Mesenchymal stem cell (in vitro differentiated cells and primary cell): ENCODE data around the gene R3HDM1.
A peak's percentile ranks its signal among the peaks of the same experiment; 100 is the strongest.
"Not testable (repeated sequence)": the region's sequence is repeated elsewhere in the genome, so short reads cannot be mapped to it uniquely, and the experiment has no call there.

ENCODE experiments used
- DNase-seq: peaks from one replicate; pipeline ENCODE4 v3.0.0-alpha.2; 2013
- H2AFZ ChIP-seq: one replicate; pipeline ENCODE4 v1.6.1; 2013; ENCODE audit warnings: low read depth, mild to moderate bottlenecking, control low read depth, inconsistent platforms, low read length, moderate library complexity
- H2AK5ac ChIP-seq: 2 replicates; pipeline ENCODE4 v1.6.1; 2013; ENCODE audit warnings: low read length, moderate library complexity, mild to moderate bottlenecking, inconsistent platforms; ENCODE audit not compliant: severe bottlenecking
- H2BK120ac ChIP-seq: one replicate; pipeline ENCODE4 v1.6.1; 2013; ENCODE audit warnings: low read depth, mild to moderate bottlenecking, inconsistent platforms, low read length, moderate library complexity
- H2BK12ac ChIP-seq, 2 experiments: one replicate each; pipeline ENCODE4 v1.6.1; 2013; ENCODE audit warnings: inconsistent platforms in 2 of 2, low read length in 2 of 2, mild to moderate bottlenecking in 2 of 2, moderate library complexity in 2 of 2, control low read depth in 1 of 2
- H2BK15ac ChIP-seq: one replicate; pipeline ENCODE4 v1.6.1; 2013; ENCODE audit warnings: mild to moderate bottlenecking, low read depth, inconsistent platforms; ENCODE audit not compliant: poor library complexity, severe bottlenecking
- H2BK5ac ChIP-seq: 2 replicates; pipeline ENCODE4 v1.6.1; 2013; ENCODE audit warnings: low read depth, mild to moderate bottlenecking, low read length, control low read depth, inconsistent platforms; ENCODE audit not compliant: poor library complexity, severe bottlenecking
- H3K14ac ChIP-seq, 2 experiments: one replicate each; pipeline ENCODE4 v1.6.1; 2013; ENCODE audit warnings: inconsistent platforms in 2 of 2, low read length in 2 of 2, control low read depth in 1 of 2, mild to moderate bottlenecking in 1 of 2, moderate library complexity in 1 of 2
- H3K18ac ChIP-seq, 2 experiments: one replicate each; pipeline ENCODE4 v1.6.1; 2013; ENCODE audit warnings: inconsistent platforms in 2 of 2, low read length in 2 of 2, control low read depth in 1 of 2, low read depth in 1 of 2, mild to moderate bottlenecking in 1 of 2
- H3K23ac ChIP-seq, 2 experiments: one replicate each; pipeline ENCODE4 v1.6.1; 2013; ENCODE audit warnings: inconsistent platforms in 2 of 2, low read length in 2 of 2, mild to moderate bottlenecking in 2 of 2, moderate library complexity in 2 of 2, control low read depth in 1 of 2
- H3K27ac ChIP-seq: 2 replicates; pipeline ENCODE4 v1.5.1; 2013; ENCODE audit warnings: mild to moderate bottlenecking, moderate library complexity, low read length, control low read depth, inconsistent platforms; ENCODE audit not compliant: poor library complexity, severe bottlenecking
- H3K27me3 ChIP-seq, 2 experiments: 2 replicates each; pipeline versions ENCODE4 v1.6.1 to v1.7.0; 2013; ENCODE audit warnings: low read length in 2 of 2, mild to moderate bottlenecking in 2 of 2, moderate library complexity in 2 of 2, control low read depth in 1 of 2, inconsistent platforms in 1 of 2; ENCODE audit not compliant: control insufficient read depth in 1 of 2, insufficient read depth in 1 of 2
- H3K36me3 ChIP-seq, 2 experiments: 2 replicates each; pipeline versions ENCODE4 v1.6.1 to v1.7.0; 2013; ENCODE audit warnings: low read length in 2 of 2, control low read depth in 1 of 2, inconsistent platforms in 1 of 2, low read depth in 1 of 2, mild to moderate bottlenecking in 1 of 2; ENCODE audit not compliant: insufficient read depth in 2 of 2, control insufficient read depth in 1 of 2
- H3K4ac ChIP-seq, 2 experiments: one replicate each; pipeline ENCODE4 v1.6.1; 2013; ENCODE audit warnings: inconsistent platforms in 2 of 2, low read length in 2 of 2, mild to moderate bottlenecking in 2 of 2, moderate library complexity in 2 of 2, control low read depth in 1 of 2, low read depth in 1 of 2
- H3K4me1 ChIP-seq: 2 replicates; pipeline ENCODE4 v1.6.1; 2013; ENCODE audit warnings: low read depth, low read length, control low read depth; ENCODE audit not compliant: control insufficient read depth, insufficient read depth
- H3K4me2 ChIP-seq: 2 replicates; pipeline ENCODE4 v1.6.1; 2013; ENCODE audit warnings: low read length, mild to moderate bottlenecking, inconsistent platforms; ENCODE audit not compliant: poor library complexity, severe bottlenecking
- H3K4me3 ChIP-seq, 2 experiments: 2 replicates each; pipeline versions ENCODE4 v1.5.1 to v1.7.0; 2013; ENCODE audit warnings: low read length in 2 of 2, mild to moderate bottlenecking in 2 of 2, control low read depth in 1 of 2, low read depth in 1 of 2; ENCODE audit not compliant: insufficient read depth in 1 of 2
- H3K79me1 ChIP-seq: replicated peaks from 2 replicates; pipeline ENCODE4 v1.6.1; 2013; ENCODE audit warnings: mild to moderate bottlenecking, control low read depth, low read length, inconsistent platforms; ENCODE audit not compliant: poor library complexity, severe bottlenecking
- H3K9ac ChIP-seq: 2 replicates; pipeline ENCODE4 v1.7.0; 2013; ENCODE audit warnings: mild to moderate bottlenecking, low read length, moderate library complexity
- H3K9me3 ChIP-seq: 2 replicates; pipeline ENCODE4 v1.7.0; 2013; ENCODE audit warnings: mild to moderate bottlenecking, low read length; ENCODE audit not compliant: control insufficient read depth
- H4K8ac ChIP-seq: one replicate; pipeline ENCODE4 v1.6.1; 2013; ENCODE audit warnings: inconsistent platforms, mild to moderate bottlenecking, low read length, moderate library complexity
- H4K91ac ChIP-seq: one replicate; pipeline ENCODE4 v1.6.1; 2013; ENCODE audit warnings: mild to moderate bottlenecking, low read length, inconsistent platforms
- WGBS: methylation state at CpG from one replicate; pipeline ENCODE4 v1.1.7; 2013; ENCODE audit warnings: mixed read lengths; 5-methylcytosine and 5-hydroxymethylcytosine counted together

Gene R3HDM1

GRCh38 chr2:135715086-135715485 is 183.8 kb downstream of the R3HDM1 start:
- H2BK120ac ChIP-seq, H3K4ac ChIP-seq, H3K27ac ChIP-seq, H3K18ac ChIP-seq, H3K79me1 ChIP-seq, H3K27me3 ChIP-seq, DNase-seq, H2BK15ac ChIP-seq, H3K9me3 ChIP-seq, H2AFZ ChIP-seq, H3K4me1 ChIP-seq, H4K91ac ChIP-seq, H2AK5ac ChIP-seq, H3K23ac ChIP-seq, H3K9ac ChIP-seq, H4K8ac ChIP-seq, H3K14ac ChIP-seq, H2BK5ac ChIP-seq, H3K4me2 ChIP-seq, H3K4me3 ChIP-seq, H2BK12ac ChIP-seq: not testable (repeated sequence)
- H3K36me3 ChIP-seq = peaks cover 16 to 25% of the 10 kb centered on the region in 2 experiments
- WGBS = 96% methylated on average over 7 of the region's 9 CpGs

GRCh38 chr2:135728064-135728743 is 196.9 kb downstream of the R3HDM1 start:
- H2BK12ac ChIP-seq = no peak overlapping the region
- no peak overlapping the region for H3K27ac ChIP-seq
- no peak overlapping the region for H2BK15ac ChIP-seq
- H3K14ac ChIP-seq = peak overlapping the region in 1 of 2 experiments; percentile 55
- WGBS = 100% methylated on average over 2 of the region's 2 CpGs
- H3K4me2 ChIP-seq = no peak overlapping the region
- H3K79me1 ChIP-seq = no peaks in the 10 kb centered on the region
- H3K36me3 ChIP-seq = peaks cover 6 to 9% of the 10 kb centered on the region in 2 experiments
- no peak overlapping the region for H4K8ac ChIP-seq
- H3K18ac ChIP-seq = no peak overlapping the region
- H3K4me1 ChIP-seq = no peaks in the 10 kb centered on the region
- H3K9ac ChIP-seq = no peak overlapping the region
- no peak overlapping the region for H3K4ac ChIP-seq
- no peaks in the 10 kb centered on the region for H3K9me3 ChIP-seq
- H4K91ac ChIP-seq = no peak overlapping the region
- H2BK5ac ChIP-seq = no peak overlapping the region
- H2AK5ac ChIP-seq = no peak overlapping the region
- H3K4me3 ChIP-seq = no peak overlapping the region
- no peak overlapping the region for H2BK120ac ChIP-seq
- H3K23ac ChIP-seq = no peak overlapping the region
- no peak for DNase-seq
- no peaks in the 10 kb centered on the region for H3K27me3 ChIP-seq
- H2AFZ ChIP-seq = no peak overlapping the region

GRCh38 chr2:135732561-135732960 is 201.3 kb downstream of the R3HDM1 start:
- H3K18ac ChIP-seq = no peak overlapping the region
- 97% methylated on average over 5 of the region's 5 CpGs for WGBS
- H2AFZ ChIP-seq = no peak overlapping the region
- no peaks in the 10 kb centered on the region for H3K79me1 ChIP-seq
- H3K9me3 ChIP-seq = no peaks in the 10 kb centered on the region
- H3K4me3 ChIP-seq = no peak overlapping the region
- no peak overlapping the region for H4K8ac ChIP-seq
- no peak overlapping the region for H3K4me2 ChIP-seq
- H3K4ac ChIP-seq = no peak overlapping the region
- H3K9ac ChIP-seq = no peak overlapping the region
- no peaks in the 10 kb centered on the region for H3K27me3 ChIP-seq
- H3K27ac ChIP-seq = no peak overlapping the region
- no peak overlapping the region for H3K23ac ChIP-seq
- no peak for DNase-seq
- H2BK120ac ChIP-seq = no peak overlapping the region
- H3K36me3 ChIP-seq = no peaks in the 10 kb centered on the region
- no peak overlapping the region for H2AK5ac ChIP-seq
- no peak overlapping the region for H4K91ac ChIP-seq
- H3K4me1 ChIP-seq = no peaks in the 10 kb centered on the region
- H2BK12ac ChIP-seq = no peak overlapping the region
- no peak overlapping the region for H2BK5ac ChIP-seq
- H3K14ac ChIP-seq = no peak overlapping the region
- no peak overlapping the region for H2BK15ac ChIP-seq

GRCh38 chr2:135733045-135733444 is 201.8 kb downstream of the R3HDM1 start:
- H3K4me3 ChIP-seq = no peak overlapping the region
- no peaks in the 10 kb centered on the region for H3K9me3 ChIP-seq
- no peak overlapping the region for H3K4me2 ChIP-seq
- no peak overlapping the region for H4K91ac ChIP-seq
- H2BK120ac ChIP-seq = no peak overlapping the region
- no peak for DNase-seq
- H3K36me3 ChIP-seq = no peaks in the 10 kb centered on the region
- no peak overlapping the region for H2BK5ac ChIP-seq
- no peak overlapping the region for H4K8ac ChIP-seq
- H3K27ac ChIP-seq = no peak overlapping the region
- H2BK15ac ChIP-seq = no peak overlapping the region
- no peak overlapping the region for H3K9ac ChIP-seq
- H2AFZ ChIP-seq = no peak overlapping the region
- H2AK5ac ChIP-seq = no peak overlapping the region
- H2BK12ac ChIP-seq = no peak overlapping the region
- no peaks in the 10 kb centered on the region for H3K79me1 ChIP-seq
- no CpG with 5 or more reads among the region's 2 CpGs for WGBS
- no peaks in the 10 kb centered on the region for H3K27me3 ChIP-seq
- no peak overlapping the region for H3K23ac ChIP-seq
- no peak overlapping the region for H3K14ac ChIP-seq
- H3K4me1 ChIP-seq = no peaks in the 10 kb centered on the region
- no peak overlapping the region for H3K18ac ChIP-seq
- H3K4ac ChIP-seq = no peak overlapping the region
